ENCODE data around the gene APOL5. TPM values are rescaled to one million over a fixed set of nuclear protein-coding genes. Genes with fewer than 3 reads are reported as not detected.

APOL5 gene
- total RNA-seq, 2 experiments from 2014 or later: not detected

- H3K27ac Mint-ChIP-seq: no peak overlapping the region
- H3K4me3 Mint-ChIP-seq: no peak overlapping the region
- DNase-seq (no peak), ATAC-seq (ENCODE audit: poor library complexity) (no peak)
- H3K4me1 Mint-ChIP-seq (ENCODE audit: low read depth): no peaks in the 10 kb centered on the region
- H3K9me3 Mint-ChIP-seq: no peaks in the 10 kb centered on the region
- Histone ChIP-seq H3K36me3 (ENCODE audit: insufficient read depth, low read length) (no peaks in the 10 kb centered on the region), H3K27me3 (ENCODE audit: control insufficient read depth in 1 of 2, insufficient read depth in 2 of 2, low read length in 2 of 2) (no peaks in the 10 kb centered on the region), H3K27ac (ENCODE audit: low read depth in 1 of 2, low read length in 2 of 2) (no peak overlapping the region), H3K4me1 (ENCODE audit: insufficient read depth, low read length) (no peaks in the 10 kb centered on the region), H3K4me3 (ENCODE audit: low read length) (no peak overlapping the region), H3K9me3 (ENCODE audit: control insufficient read depth in 1 of 2, insufficient read depth in 1 of 2, low read length in 2 of 2) (no peaks in the 10 kb centered on the region)
- intact Hi-C loops (cut with DNase I, micrococcal nuclease): no loop called here
- no peaks in the 10 kb centered on the region for H3K36me3 Mint-ChIP-seq (ENCODE audit: low read depth)
- TF ChIP-seq CTCF (IDR thresholded peaks at IDR 0.05): no peak
- CTCF ChIA-PET: no interaction called here
- POLR2A ChIA-PET: no interaction called here
- no peaks in the 10 kb centered on the region for H3K27me3 Mint-ChIP-seq
Observed at GRCh38 chr22:35687461-35687860, 30.2 kb upstream of the APOL5 start.

- Histone ChIP-seq H3K36me3 (ENCODE audit: insufficient read depth, low read length) (no peaks in the 10 kb centered on the region), H3K4me1 (ENCODE audit: insufficient read depth, low read length) (no peaks in the 10 kb centered on the region), H3K27ac (ENCODE audit: low read depth in 1 of 2, low read length in 2 of 2) (no peak overlapping the region), H3K27me3 (ENCODE audit: control insufficient read depth in 1 of 2, insufficient read depth in 2 of 2, low read length in 2 of 2) (no peaks in the 10 kb centered on the region), H3K4me3 (ENCODE audit: low read length) (no peak overlapping the region), H3K9me3 (ENCODE audit: control insufficient read depth in 1 of 2, insufficient read depth in 1 of 2, low read length in 2 of 2) (no peaks in the 10 kb centered on the region)
- ChIA-PET POLR2A (interaction anchor here (1.0 kb wide), 1 partner anchor 29 kb away, joined by 4 read pairs; no protein-coding TSS in a partner anchor), CTCF (interaction anchor here (1.1 kb wide), 1 partner anchor 10 kb away, joined by 3 read pairs; no protein-coding TSS in a partner anchor)
- Mint-ChIP-seq H3K27me3 (peaks cover 6% of the 10 kb centered on the region), H3K27ac (no peak overlapping the region), H3K36me3 (ENCODE audit: low read depth) (no peaks in the 10 kb centered on the region), H3K4me1 (ENCODE audit: low read depth) (no peaks in the 10 kb centered on the region), H3K9me3 (no peaks in the 10 kb centered on the region), H3K4me3 (no peak overlapping the region)
- DNase-seq (no peak), ATAC-seq (ENCODE audit: poor library complexity) (no peak)
- no peak for TF ChIP-seq CTCF (IDR thresholded peaks at IDR 0.05)
- intact Hi-C loops (cut with DNase I, micrococcal nuclease): no loop called here
Observed at GRCh38 chr22:35688913-35689675, 28.6 kb upstream of the APOL5 start.

- no peak overlapping the region for H3K27ac Mint-ChIP-seq
- no peak for TF ChIP-seq CTCF (IDR thresholded peaks at IDR 0.05)
- H3K36me3 Mint-ChIP-seq (ENCODE audit: low read depth): no peaks in the 10 kb centered on the region
- CTCF ChIA-PET: no interaction called here
- no peaks in the 10 kb centered on the region for H3K4me1 Mint-ChIP-seq (ENCODE audit: low read depth)
- H3K4me3 Mint-ChIP-seq: no peak overlapping the region
- peaks cover 6% of the 10 kb centered on the region for H3K27me3 Mint-ChIP-seq
- H3K9me3 ChIP-seq (ENCODE audit: control insufficient read depth in 1 of 2, insufficient read depth in 1 of 2, low read length in 2 of 2): no peaks in the 10 kb centered on the region
- H3K36me3 ChIP-seq (ENCODE audit: insufficient read depth, low read length): no peaks in the 10 kb centered on the region
- intact Hi-C loops (cut with DNase I, micrococcal nuclease): no loop called here
- H3K4me1 ChIP-seq (ENCODE audit: insufficient read depth, low read length): no peaks in the 10 kb centered on the region
- no peaks in the 10 kb centered on the region for H3K9me3 Mint-ChIP-seq
- ATAC-seq (ENCODE audit: poor library complexity) (no peak), DNase-seq (no peak)
- H3K27me3 ChIP-seq (ENCODE audit: control insufficient read depth in 1 of 2, insufficient read depth in 2 of 2, low read length in 2 of 2): no peaks in the 10 kb centered on the region
- POLR2A ChIA-PET: interaction anchor here (0.8 kb wide), 1 partner anchor 42 kb away, joined by 4 read pairs; the partner anchor contains the start of gene APOL6
- H3K27ac ChIP-seq (ENCODE audit: low read depth in 1 of 2, low read length in 2 of 2): no peak overlapping the region
- no peak overlapping the region for H3K4me3 ChIP-seq (ENCODE audit: low read length)
Observed at GRCh38 chr22:35690001-35690400, 27.7 kb upstream of the APOL5 start.
